GM10266 (cell line): ENCODE results near the gene COTL1.
"Not testable (repeated sequence)": the region's sequence is repeated elsewhere in the genome, so short reads cannot be mapped to it uniquely, and the experiment has no call there.

Experiments used
- DNase-seq: peaks from one replicate; pipeline ENCODE4 v3.0.0; 2012; ENCODE audit errors: extremely low spot score
- TF ChIP-seq, protein P1 (sequence below): IDR thresholded peaks from 2 replicates; pipeline ENCODE4 v1.5.1; 2012; ENCODE audit warnings: mild to moderate bottlenecking, low read depth; ENCODE audit not compliant: control insufficient read depth, insufficient read depth; ENCODE audit errors: missing control alignments

Gene COTL1

DNA sequence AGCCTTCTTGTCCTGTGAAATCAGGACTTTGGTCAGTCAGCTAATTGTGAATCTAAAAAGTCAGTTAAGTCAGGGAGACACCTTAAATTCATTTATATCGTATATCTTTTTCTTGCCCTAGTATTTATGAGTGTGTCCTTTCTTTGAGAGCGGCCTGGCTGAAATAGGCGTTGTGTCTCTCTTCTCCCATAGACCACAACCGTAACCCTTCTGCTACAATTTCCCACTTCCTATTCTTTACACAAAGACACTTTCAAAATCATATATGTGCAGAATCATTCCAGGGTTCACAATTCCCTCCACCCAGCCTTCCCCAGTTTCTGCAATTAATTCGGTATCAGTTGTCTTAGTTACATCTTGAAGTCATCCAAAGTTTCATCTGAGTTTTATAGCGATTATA, 14.0 kb upstream of the COTL1 start:
- no peak for DNase-seq
- TF ChIP-seq, protein P1, sequence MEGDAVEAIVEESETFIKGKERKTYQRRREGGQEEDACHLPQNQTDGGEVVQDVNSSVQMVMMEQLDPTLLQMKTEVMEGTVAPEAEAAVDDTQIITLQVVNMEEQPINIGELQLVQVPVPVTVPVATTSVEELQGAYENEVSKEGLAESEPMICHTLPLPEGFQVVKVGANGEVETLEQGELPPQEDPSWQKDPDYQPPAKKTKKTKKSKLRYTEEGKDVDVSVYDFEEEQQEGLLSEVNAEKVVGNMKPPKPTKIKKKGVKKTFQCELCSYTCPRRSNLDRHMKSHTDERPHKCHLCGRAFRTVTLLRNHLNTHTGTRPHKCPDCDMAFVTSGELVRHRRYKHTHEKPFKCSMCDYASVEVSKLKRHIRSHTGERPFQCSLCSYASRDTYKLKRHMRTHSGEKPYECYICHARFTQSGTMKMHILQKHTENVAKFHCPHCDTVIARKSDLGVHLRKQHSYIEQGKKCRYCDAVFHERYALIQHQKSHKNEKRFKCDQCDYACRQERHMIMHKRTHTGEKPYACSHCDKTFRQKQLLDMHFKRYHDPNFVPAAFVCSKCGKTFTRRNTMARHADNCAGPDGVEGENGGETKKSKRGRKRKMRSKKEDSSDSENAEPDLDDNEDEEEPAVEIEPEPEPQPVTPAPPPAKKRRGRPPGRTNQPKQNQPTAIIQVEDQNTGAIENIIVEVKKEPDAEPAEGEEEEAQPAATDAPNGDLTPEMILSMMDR = no peak

DNA sequence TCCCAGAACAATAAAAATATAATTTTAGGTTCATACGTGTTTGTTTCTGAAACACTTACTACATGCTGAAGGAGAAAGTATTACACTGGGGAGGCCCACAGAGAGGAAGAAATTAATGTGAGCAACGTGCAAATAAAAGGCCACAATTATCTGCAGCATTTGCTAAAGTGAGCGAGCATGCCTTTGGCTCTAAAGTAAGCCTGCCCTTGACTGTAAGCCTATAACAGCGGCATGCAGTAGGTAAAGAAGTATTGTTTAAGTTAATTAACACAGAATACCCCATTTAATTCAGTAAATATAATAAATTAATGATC, 13.2 kb upstream of the COTL1 start:
- TF ChIP-seq, protein P1 = no peak
- DNase-seq = no peak

DNA sequence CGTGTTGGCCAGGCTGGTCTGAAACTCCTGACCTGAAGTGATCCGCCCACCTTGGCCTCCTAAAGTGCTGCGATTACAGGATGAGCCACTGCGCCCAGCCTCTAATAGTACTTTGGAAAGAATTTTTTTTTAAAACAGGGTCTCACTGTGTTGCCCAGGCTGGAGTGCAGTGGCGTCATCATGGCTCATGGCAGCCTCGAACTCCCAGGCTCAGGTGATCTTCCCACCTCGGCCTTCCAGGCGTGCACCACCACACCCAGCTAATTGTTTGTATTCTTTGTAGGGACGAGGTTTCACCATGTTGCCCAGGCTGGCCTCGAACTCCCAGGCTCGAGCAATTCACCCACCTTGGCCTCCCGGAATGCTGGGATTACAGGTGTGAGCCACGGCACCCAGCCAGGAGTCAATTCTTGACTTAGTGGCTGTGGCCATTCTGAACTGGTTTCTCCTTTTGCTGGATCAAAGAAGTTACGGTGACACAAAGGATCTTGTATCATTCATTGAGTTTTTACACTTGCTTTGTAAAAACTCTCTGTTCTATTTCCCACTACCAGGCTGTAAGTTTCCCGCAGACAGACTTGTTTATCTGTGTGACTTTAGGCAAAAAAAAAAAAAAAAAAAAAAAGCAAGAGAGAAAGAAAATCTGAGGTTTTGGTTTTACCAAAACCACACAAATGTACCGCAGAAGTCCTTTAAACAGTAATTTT, 12.7 kb upstream of the COTL1 start:
- no peak for DNase-seq
- TF ChIP-seq, protein P1 = no peak

DNA sequence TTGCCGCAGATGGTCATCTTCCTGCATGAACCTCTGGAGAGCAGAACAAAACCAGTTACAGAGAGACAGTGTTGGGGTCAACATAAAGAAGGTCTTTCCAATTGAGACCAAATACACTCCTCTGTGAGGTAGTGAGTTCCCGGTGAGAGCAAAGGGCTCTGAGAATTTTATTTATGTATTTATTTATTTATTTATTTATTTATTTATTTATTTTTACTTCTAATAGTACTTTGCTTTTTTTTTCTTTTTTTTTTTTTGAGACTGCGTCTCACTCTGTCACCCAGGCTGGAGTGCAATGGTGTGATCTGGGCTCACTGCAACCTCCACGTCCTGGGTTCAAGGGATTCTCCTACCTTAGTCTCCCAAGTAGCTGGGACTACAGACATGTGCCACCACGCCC, 12.1 kb upstream of the COTL1 start:
- no peak for DNase-seq
- TF ChIP-seq, protein P1 = no peak

DNA sequence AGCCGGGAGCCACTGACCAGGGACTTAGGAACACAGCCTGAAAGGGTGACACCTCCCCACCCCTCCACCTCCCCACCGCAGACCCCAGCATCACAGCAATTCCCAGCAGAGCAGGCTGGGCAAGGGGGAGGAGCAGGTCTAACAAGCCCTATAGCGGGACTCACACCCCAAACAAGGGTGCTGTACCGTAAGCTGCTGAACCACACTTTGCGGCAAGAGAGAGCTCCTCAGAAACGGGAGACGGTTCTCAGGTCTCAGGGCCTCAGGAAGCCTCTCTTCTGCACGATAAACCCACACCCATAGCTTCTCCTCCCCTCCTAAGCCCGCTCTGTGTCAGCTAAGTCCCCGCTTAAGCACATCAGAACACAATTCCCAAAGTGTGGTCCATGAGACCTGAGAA, 11.7 kb upstream of the COTL1 start:
- TF ChIP-seq, protein P1 = no peak
- DNase-seq = no peak

DNA sequence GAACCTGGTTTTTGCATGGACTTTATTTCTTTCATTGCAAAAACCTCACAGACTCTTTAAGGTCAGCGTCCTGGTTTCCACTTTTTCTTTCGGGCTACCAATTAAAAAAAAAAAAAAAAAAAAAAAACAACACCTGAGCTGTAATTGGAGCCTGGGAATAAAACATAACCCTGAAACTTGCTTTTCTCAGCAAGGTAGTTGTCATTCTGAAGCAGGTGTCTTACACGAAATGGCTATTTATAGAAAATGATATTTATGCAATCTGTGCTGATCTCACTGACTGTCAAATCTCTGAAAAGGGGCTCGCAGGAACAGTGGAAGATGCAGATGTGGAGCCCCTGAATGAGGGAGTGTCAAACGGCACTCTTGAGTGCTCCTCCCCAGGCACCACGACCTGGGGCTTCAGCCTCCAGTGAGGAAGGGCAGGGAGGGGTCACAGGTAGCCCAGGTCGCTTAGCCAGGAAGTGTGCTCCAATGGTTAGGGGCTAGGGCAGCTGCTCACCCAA, 10.4 kb upstream of the COTL1 start:
- DNase-seq = no peak
- TF ChIP-seq, protein P1 = no peak

DNA sequence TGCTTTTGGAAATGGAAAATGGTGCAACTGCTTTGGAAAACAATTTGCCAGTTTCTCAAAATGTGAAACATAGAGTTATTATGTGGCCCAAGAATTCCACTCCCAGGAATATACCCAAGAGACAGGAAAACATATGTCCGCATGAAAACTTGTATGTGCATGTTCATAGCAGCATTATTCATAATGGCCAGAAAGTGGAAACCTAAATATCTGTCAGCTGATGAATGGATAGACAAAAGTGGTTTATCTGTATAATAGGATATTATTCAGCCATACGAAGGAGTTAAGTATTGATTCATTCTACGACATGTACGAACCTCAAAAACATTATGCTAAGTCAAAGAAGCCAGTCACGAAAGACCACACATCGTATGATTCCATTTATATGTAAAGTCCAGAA, 7.7 kb upstream of the COTL1 start:
- DNase-seq = no peak
- TF ChIP-seq, protein P1 = no peak

DNA sequence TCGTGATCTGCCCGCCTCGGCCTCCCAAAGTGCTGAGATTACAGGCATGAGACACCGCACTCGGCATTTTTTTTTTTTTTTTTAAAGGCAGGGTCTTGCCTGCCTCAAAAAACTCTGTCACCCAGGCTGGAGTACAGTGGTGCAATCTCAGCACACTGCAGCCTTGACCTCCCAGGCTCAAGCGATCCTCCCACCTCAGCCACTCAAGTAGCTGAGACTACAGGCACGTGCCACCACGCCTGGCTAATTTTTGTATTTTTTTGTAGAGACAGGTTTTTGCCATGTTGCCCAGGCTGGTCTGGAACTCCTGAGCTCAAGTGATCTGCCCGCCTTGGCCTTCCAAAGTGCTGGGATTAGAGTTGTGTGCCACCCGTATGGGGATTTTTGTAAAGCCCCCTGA, 3.0 kb upstream of the COTL1 start:
- not testable (repeated sequence) for DNase-seq
